Spleen (tissue), 7 donors: ENCODE data around the gene STARD9.

Experiments used
- POLR2A ChIP-seq, 3 donors: fragments of 450-650 bp; IDR thresholded peaks; one replicate each; pipeline ENCODE4 v1.5.1; 2017; ENCODE audit warnings: antibody characterized with exemption in 3 of 3, mild to moderate bottlenecking in 1 of 3
- POLR2AphosphoS5 ChIP-seq, 3 donors: sonication (generic); formaldehyde crosslinking; IDR thresholded peaks; one replicate each; pipeline ENCODE4 v1.5.1; 2017; ENCODE audit warnings: antibody characterized with exemption in 3 of 3
- TF ChIP-seq, protein P1 (sequence below), 11 experiments: fragments of 200-600 bp in 7 of 11; fragments of 450-650 bp in 4 of 11; sonication (generic) in 4 of 11; IDR thresholded peaks in 8 of 11; conservative IDR thresholded peaks in 3 of 11; 1 replicate in 7 of 11; 2 replicates in 4 of 11; pipeline versions ENCODE4 v1.4.0 to v1.8.0; 2016 to 2021; ENCODE audit warnings: antibody characterized with exemption in 11 of 11, inconsistent platforms in 4 of 11, mild to moderate bottlenecking in 1 of 11
- donor health status: DM: no; HTN: no; CAD: no; lungs with moderate emphysema.
- donor health status: DM: no; HTN: no; CAD: no.
- donor health status: DM: no; HTN: no; CAD: no.

- TF ChIP-seq, protein P1, sequence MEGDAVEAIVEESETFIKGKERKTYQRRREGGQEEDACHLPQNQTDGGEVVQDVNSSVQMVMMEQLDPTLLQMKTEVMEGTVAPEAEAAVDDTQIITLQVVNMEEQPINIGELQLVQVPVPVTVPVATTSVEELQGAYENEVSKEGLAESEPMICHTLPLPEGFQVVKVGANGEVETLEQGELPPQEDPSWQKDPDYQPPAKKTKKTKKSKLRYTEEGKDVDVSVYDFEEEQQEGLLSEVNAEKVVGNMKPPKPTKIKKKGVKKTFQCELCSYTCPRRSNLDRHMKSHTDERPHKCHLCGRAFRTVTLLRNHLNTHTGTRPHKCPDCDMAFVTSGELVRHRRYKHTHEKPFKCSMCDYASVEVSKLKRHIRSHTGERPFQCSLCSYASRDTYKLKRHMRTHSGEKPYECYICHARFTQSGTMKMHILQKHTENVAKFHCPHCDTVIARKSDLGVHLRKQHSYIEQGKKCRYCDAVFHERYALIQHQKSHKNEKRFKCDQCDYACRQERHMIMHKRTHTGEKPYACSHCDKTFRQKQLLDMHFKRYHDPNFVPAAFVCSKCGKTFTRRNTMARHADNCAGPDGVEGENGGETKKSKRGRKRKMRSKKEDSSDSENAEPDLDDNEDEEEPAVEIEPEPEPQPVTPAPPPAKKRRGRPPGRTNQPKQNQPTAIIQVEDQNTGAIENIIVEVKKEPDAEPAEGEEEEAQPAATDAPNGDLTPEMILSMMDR (IDR thresholded peaks at IDR 0.05 in 8 of 11, conservative IDR thresholded peaks at IDR 0.05 in 3 of 11): no peak
- TF ChIP-seq POLR2A (IDR thresholded peaks at IDR 0.05): no peak
- no peak for TF ChIP-seq POLR2AphosphoS5 (IDR thresholded peaks at IDR 0.05)
Measured at GRCh38 chr15:42533246-42533645, 42.2 kb upstream of the STARD9 start.
